HG02885 (cell line): ENCODE measurements around the gene CHRNB4.

ENCODE experiments used
- ATAC-seq: cut with Tn5 transposase; IDR thresholded peaks from one replicate; pipeline ENCODE4 v1.9.1; 2021; ENCODE audit warnings: mild to moderate bottlenecking; ENCODE audit not compliant: unreplicated experiment, poor library complexity

CHRNB4 gene

DNA sequence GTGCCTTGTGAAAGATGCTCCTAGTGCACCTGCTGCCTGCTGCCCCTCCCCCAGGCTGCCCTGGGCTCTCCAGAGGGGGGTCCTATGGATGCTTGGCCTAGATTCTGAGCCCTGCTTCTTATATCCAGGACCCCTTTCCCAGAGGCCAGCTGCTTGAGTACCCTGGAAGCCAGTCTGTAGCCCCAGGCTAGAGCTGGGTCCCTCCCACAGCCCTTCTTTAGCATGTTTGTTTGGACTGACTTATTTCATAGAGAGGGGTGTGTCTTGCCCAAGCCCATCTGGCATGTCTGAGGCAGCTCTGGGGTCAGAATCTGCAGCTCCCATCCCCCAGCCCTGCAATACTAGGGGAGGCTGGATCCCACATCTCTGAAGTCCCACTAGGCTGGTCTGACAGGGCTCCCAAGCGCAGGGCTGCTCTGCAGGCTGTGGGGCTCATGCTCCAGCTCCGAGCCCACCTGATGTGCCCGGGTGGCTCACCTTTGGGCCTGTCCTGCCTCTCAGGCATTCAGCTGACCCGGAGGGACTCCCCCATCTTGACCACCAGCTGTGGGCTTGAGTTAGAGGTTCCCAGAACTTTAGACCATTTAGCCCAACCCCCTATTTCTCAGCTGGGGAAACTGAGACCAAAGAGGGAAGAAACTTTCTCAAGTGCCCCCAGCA, 3.1 kb downstream of the CHRNB4 start:
- ATAC-seq: no peak

DNA sequence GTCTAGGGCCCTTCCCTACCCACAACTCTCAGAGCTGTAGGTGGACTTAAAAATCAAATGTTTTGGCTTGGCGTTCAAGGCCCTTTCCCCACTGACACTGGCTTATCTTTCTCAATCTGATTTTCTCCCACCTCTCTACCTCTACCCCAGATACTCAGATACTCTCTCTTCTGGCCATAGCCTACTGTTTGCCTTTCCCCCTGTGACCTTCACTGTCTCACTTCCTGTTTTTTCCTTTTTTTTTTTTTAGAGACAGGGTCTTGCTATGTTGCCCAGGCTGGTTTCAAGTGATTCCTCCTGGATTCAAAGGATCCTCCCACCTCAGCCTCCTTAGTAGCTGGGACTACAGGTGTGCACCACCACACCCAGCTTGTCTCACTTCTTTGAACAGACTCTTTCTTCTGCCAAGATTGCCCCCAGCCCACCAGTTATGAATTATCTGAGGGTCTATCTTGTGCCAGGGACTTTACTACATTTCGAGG, 4.6 kb downstream of the CHRNB4 start:
- ATAC-seq: no peak

DNA sequence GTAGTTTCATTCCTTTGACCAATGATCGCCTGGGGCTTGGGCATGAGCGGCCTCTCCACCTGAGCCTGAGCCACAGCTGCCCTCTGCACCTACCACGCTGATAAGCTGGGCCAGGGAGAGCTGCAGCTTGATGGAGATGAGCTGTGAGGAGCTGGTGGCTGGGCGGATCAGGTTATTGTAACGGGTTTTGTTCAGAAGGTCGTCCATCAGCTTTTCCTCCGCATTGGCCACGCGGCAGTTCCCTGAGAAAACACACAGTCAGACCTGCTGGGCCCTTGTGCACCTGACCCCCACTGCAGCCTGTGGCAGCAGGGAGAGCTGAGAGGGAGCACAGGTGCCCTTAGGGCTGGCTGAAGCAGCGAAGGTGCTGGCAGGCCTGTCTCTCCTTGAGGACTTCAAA, 5.7 kb downstream of the CHRNB4 start:
- no peak for ATAC-seq

DNA sequence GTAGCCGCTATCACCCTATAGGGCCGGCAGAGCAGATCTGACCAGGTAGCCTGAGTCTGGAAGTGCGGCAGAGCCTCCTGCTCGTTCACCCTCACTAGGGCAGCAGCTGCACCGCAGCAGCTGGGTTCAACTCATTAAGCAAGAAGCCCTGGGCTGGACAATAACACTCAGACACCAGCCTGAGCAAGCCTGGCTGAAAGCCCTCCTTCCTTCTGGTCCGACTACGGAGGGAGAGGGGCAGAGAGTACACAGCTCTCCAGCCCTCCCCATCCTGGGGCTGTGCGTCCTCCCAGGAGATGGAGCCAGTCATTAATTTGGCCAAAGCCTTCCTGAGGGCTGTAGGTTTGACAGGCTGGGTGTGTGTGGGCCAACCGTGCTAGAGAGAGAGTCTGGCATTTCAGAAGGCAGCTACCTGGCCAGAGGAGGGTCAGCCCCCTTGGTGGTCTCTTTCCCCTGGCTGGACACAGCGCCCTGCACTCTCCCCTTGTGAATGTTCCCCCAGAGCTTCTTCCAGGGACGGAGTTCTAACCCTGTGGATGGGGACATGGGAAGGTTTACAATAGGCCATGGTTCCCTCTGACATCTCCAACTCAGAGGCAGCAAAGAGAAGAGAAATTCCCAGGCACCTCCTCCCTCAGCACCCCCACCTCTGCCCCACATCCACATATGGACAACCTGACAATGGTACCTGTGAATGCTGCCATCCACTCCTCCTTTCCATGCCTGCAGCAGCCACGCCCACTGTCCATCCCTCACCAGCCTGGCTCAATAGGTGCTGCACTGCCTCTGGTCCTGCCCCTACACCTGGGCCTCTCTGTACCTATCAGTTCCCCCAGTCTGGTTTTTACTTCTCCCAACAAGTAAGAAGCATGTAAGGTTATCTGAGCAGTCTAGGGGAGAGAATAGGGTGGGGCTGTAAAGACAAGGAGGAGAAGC, 6.5 kb downstream of the CHRNB4 start:
- no peak for ATAC-seq

DNA sequence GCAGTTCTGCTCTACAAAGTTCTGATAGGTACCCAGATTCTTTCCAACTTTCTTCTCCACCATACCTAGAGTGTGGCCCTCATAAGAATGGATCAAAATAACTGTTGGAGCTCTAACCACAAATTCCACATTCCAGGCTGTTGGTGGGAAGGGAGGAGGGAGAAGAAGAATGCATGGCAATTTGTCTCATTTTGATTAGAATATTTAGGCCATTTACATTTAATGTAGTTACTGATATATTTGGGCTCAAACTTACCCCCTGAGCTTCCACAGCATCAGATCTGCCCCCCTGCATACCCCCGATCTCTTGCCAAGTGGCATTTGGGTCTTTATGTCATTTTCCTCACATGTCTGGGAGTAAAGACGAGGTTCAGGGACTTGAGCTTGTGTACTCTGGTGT, 7.7 kb downstream of the CHRNB4 start:
- ATAC-seq: no peak

DNA sequence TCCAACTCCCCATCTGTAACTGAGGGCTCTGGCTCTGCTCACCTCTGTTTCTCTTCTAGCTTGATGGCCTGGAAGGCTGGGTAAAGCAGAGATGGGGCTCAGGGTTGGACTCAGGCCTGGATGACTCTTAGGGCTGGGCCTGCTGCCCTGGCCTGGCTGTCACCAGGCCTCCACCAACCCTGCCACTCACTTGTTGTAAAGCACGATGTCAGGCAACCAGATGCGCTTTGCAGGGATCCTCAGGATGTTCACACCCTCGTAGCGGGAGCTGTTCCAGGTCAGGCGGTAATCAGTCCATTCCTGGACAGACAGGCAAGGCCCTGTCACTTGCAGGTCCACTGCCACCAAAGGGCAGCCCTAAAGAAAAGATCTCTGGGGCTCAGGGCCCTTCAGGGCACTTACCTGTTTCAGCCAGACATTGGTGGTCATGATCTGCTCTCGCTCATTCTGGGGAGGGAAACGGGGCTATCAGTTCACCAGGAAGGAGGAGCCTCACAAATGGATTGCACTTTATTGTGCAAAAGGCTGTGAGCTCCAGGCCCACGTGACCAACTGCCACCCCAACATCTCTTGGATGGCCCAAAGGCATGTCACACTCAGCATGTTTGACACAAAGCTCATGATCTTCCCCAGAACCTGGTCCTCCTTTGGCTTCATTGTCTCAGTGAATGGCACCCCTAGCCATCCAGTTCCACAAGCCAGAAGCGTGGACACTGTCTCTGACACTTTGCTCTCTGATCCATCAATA, 9.9 kb downstream of the CHRNB4 start:
- no peak for ATAC-seq

DNA sequence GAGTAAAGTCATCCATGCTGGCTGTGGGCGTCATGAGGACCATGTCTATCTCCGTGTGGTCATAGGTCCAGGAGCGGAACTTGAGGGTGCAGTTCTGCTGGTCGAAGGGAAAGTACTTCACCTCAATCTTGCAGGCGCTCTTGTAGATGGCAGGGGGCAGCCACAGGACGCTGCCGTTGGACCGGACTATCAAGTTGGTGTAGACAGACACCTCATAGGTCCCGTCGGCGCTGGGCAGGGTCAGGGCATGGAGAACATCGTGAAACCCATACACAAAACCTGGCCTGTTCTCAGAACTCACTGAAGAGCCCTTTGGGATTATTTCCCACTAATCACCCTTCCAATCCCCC, 11.3 kb downstream of the CHRNB4 start:
- ATAC-seq: no peak

DNA sequence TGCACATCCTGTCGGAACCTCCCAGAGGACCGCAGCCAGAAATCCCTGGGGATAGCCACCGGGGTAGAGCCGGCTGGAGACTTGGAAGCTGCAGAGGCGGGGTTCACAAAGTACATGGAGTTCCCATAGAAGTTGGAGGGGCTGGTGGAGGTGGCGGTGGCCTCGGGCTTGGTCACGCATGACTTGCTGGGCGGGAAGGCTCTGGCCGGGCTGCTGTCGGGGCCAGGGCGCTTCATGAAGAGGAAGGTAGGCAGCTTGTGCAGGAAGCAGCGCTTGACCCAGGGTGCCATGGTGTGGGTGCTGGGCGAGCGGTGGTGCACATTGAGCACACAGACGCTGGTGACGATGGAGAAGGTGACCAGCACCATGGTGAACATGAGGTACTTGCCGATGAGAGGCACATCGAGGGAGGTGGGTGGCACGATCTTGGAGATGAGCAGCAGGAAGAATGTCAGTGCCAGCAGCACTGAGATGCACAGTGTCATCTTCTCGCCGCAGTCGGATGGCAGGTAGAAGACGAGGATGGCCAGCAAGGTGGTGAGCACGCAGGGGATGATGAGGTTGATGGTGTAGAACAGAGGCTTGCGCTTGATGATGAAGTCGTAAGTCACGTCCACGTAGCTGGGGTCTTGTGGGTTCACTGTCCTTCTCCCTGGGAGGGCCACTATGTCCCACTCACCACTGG, 11.8 kb downstream of the CHRNB4 start:
- ATAC-seq: no peak

DNA sequence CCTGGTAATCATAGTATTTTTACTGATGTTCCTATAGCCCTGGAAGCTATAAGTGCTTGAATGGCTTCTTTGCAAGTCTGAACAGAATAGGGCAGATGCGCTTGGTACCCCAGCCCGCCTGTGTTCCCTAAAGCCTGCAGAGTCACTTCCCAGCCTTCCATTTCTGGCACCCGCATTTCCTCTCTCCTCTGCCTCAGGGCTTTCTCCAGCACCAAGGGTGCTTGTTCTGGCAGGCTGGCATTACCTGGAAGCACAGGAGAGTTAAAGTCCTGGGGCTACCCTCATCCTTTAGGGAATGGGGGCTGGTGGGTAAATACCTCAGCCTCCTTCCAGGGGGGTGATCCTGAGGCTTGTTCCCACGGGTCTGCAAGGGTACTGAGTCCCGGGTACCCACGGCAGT, 12.8 kb downstream of the CHRNB4 start:
- ATAC-seq: no peak

DNA sequence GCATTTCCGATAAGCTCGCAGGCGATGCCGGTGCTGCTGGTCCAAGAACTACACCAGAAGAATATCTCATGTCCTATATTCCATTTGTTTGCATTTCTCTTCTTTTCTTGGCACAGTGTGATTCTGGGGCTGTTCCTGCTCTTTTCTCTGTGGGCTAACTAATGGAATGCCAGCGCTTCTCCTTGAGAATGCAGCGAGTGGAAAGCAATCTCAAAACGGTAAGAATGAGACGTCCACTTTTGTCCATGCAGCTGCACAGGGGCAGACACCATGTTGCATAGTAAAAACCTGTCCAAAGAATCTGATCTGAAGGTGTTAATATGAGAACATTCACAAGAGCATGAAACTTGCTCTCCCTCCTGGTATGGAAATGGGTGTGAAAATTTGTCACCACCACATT, 13.7 kb downstream of the CHRNB4 start:
- ATAC-seq: no peak

DNA sequence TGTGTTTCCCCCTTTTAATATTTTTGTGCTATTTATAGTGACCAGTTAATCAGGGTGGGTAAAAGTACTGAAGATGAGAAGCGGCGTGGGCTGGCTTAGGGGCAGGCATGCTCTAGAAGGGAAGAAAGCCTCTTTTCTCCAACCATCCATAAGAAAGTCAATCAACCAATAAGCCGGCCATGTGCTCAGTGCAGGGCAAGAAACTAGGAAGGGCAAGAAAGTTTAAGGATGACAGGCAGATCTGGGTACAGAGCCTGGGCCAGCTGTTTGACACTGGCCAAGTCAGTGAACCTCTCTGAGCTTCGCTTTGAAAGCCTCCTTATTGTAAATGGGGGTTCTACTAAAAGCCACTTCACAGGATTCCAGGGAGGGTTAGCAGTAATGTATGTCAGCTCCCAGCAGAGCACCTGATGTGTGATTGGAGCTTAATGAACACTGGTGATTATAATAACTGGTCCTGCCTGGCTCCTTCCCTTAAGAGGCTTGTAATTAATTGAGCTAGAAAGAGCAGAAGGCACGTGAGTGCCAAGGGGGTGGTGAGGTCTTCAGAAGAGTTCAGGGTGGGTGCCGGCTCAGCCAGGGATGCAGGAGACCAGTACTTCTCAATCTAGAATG, 14.5 kb downstream of the CHRNB4 start:
- no peak for ATAC-seq

DNA sequence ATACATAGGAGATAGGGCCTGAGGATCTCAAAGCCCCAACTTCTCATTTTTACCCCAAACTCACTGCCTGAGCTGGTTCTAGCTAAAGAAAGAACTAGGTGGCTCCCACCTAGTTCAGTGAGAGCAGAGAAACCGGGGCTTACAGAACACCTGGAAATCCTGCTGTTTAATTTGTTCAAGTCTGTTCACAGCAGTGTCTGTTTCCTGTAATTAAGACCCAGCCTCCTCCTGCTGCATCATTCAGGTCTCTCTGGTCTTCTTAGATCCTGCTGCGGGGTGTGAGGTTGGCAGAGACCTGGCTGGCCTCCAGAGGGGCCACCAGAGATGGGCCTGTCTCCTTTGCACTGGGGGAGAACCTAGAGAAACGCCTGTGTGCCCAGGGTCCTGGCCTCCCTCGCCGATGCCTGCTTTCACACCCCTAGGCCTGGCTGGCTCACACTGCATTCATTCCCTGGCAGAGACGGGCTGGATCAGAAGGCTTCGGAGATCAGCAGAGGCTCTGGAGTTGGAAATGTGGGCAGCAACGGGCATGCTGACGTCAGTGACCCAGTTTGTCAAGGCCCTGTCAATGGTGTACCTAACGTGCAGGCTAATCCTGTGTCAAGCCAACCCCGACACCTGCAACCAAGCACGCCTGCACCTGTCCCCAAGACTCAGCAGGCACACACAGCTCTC, 15.3 kb downstream of the CHRNB4 start:
- ATAC-seq: no peak

DNA sequence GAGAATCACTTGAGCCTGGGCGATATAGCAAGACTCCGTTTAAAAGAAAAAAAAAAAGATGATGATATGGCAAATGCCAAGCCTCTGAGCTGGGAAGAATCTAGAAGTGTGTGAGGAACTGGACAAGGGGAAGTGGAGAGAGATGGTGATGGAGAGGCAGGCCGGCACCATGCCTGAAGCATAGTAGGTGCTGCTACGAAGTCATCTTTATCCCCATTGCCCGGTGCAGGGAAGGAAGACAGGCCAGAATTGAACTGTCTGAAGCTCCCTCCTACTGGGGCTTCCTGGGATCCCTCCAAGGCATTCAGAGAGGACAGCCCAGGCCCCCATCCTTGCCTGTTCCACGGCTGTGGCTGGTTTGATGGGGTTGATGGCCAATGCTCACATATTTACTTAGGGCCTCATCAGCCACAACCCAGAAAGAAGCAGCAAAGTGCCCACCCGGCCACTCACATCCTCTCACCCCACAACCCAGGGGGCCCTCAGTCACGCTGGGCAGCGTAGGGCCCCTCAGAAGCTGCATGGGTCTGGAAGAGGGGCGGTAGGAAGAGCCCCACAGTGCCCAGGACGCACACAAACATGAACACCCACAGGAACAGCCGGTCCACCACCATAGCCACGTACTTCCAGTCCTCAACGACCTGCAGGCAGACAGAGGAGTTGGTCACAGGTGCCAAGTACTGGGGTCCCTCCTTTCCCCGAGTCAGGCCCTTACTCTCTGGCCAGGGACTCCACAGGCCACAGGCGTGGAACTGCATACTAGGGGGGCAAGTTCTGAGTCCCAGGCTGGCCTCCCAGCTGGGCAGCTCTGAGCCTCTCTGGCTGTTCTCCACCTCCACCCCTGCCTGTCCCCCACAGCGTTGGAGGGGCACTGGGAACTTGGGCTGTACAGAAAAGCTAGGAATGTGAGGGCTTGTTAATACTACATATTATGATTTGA, 16.1 kb downstream of the CHRNB4 start:
- ATAC-seq: no peak

DNA sequence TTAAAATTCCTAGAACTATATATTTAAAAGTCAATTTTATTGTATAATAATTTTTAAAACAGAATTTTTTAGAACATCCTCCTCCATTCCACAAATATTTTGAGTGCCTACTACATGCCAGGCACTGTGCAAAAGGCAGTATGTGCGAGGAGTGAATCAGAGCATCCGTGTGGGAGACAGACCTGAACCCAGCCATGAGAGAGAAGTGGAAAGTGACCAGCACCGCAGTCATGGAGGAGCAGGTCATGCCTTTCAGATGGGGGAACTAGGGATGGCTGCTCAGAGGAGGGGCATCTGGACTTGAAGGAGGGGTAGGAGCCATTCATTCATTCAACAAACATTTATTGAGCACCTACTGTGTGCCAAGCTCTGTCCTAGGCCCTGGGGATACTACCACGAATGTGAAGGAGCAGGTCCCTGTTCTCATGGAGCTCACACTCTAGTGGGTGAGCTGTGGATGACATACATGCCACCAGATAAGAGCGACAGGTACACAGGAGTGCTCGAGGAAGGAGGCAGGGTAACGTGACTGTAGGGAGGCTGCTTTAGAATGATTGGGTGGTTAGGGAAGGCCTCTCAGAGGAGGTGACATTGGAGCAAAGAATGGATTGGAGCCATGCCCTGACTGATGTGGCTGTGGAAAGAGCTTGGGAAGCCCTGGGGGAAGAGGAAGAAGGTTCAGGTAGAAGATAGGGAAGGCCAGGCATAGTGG, 17.1 kb downstream of the CHRNB4 start:
- ATAC-seq: no peak

DNA sequence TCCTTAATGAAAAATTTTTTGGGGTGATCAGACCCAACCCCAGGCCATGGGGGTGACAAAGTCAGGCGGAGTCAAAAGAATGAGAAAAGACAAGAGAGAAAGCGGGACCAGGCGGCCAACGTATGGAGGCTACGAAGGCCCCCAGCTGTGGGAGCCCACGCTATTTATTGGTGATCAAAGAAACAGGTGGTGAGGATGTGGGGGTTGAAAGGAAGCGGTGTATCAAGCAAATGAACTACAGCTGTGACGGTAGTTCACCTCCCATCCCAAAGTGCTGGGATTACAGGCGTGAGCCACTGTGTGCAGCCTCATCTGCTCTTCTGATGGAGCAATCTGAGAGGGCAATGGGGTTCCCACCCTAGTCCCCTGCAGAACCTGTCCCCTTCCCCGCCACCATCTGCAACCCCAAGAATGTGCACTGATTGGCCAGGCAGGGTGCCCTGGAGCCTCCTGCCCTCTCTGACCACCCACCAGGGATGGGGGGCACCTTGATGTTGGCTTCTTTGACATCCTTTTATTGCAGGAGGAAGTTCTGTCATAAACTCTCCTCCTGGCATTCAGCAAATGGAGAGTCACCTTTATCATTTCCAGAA, 19.1 kb downstream of the CHRNB4 start:
- ATAC-seq: no peak

DNA sequence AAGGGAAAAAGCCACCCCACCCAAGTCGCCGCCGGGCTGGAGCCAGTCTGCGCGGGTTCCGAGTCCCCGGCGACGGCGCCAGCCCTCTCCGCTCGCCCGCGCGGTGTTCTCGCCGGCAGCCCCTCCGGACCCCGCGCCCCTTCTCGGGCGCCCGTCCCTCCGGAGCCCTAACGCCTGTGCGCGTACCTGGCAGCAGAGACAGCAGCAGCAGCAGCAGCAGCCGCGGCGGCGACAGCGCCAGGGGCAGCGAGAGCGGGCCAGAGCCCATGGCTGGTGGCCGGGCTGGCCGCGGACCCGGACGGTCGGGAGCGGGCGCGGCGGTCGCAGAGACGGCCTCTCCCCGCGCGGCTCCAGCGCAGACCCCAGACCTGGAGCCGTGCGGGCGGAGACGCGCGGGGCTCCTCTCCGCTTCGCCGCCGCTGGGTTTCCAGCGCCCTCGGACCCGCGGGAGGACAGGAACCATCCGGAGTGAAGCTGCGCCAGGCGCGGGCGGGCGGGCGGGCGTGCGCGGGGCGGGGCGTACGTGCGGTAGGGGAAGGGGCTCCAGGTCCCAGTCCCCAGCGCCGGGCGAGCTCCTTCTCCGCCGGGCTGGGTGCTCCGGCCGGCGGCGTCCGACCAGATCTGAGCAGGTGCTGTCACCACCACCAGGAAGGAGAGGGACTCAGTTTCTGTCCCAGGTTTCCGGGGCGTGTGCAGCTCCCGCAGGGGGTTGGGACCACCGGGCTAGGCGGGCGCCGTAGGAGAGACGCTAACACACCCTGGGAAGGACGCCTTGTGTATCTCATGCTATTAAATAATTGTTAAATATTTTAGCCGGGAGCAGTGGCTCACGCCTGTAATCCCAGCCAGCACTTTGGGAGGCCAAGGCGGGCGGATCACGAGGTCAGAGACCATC, 20.2 kb downstream of the CHRNB4 start, which contains the start of gene CHRNA3:
TSS of gene CHRNA3 (minus strand) at position 470 of the 895 bp plus-strand sequence. CDS start at position 268, 202 bp downstream.
- ATAC-seq: no peak
